ENCODE data around the gene GPR137.

Gene GPR137

DNA sequence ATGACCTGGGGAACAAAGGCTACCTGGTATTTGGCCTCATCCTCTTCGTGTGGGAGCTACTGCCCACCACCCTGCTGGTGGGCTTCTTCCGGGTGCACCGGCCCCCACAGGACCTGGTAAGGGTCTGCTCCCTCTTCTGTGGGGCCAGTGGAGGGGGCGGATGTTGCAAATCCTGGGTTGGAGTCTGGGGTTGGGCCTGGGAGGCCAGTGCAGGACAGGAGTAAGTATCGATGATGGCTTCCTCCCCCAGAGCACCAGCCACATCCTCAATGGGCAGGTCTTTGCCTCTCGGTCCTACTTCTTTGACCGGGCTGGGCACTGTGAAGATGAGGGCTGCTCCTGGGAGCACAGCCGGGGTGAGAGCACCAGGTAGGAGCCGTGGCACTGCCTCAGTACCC is 2.7 kb downstream of the GPR137 start:
- no peak for DNase-seq

DNA sequence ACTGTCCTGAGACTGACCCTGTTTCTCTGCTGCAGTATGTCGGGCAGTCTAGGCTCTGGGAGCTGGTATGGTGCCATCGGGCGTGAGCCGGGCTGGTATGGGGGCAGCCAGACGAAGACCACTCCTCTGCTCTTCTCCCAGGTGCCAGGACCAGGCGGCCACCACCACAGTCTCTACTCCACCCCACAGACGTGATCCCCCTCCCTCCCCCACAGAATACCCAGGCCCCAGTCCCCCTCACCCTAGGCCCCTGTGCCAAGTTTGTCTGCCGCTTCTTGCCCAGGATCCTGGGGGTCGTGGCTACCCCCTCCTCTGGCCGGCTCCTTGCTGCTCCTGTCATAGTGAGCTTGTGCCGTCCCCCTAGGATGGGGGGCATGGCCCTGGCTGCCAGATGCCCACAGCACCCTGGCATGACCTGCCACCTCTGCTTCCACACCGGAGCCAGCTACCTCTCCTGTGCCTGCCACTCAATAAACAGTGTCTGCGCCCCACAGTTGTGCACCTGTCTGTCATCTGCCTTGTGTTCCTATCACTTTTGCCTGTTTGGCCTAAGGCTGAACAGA is 3.4 kb downstream of the GPR137 start:
- DNase-seq = no peak

DNA sequence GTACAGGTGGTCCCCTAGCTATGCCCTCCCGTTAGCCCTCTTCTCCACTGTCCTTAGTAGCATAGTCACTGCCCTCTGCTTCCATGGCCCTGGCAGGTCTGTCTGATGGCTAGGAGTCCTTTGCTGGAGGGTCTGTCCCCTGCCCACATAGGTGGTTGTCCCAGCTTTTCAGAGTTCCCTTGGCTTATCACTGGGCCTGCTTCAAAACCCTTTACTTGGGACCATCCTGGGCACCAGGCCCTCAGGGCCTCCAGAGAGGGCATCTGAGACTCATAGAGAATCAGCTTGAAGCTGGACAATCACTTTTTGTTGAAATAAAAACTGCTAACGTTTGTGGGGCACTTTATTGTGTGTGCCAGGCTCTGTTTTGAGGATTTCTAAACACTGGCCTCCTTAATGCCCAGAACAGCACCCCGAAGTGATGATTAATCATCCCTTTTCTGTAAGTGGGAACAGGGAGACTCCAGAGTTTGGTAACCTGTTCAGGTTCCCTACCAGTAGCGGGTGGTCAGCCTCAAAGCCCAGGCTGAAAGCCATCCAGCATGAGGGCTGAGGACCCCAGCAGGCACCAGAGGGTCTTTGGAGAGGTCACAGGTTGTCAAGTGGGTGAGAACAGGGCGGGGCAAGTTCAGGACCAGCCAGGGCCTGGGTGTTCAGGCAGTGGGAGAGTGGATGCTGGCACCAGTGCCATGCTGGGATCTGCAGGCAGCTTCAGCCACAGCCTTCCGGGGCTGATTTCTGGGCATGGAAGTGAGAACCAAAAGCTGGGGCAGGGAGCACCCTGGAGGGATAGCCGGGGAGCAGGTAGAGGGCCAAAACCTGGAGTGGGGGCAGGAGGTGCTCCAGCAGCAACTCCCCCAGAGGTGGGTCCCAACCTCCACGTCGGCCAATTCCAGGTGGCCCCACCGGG is 5.0 kb downstream of the GPR137 start:
- no peak for DNase-seq

DNA sequence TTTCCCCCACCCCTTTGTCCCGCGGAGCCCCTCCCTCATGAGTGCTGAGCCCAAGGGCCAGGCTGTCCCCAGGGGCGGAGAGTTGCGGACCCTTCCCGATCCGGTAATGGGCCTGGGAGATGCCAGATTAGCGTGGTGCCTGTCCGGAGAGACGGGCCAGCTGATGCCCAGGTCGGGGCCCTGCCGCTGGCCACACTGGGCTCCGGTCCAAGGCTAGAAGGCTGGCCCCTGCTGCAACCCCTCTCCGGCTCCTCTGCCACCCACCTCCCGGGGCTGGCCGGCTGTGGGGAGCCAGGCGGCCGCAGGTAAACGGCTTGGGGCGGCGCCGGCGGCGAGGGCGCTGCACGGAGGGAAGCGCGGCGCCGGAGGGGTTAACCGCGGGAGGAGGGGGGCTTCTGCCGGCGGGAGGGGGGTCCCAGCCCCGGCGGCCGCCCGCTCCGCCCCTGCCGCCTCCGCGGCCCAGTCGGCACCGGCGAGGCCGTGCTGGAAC is 5.7 kb downstream of the GPR137 start, which contains the start of gene KCNK4:
Gene KCNK4, plus strand, starts transcription at position 41 of the 490 bp plus-strand sequence. CDS start 1,717 bp downstream, outside the sequence.
- DNase-seq = no peak

DNA sequence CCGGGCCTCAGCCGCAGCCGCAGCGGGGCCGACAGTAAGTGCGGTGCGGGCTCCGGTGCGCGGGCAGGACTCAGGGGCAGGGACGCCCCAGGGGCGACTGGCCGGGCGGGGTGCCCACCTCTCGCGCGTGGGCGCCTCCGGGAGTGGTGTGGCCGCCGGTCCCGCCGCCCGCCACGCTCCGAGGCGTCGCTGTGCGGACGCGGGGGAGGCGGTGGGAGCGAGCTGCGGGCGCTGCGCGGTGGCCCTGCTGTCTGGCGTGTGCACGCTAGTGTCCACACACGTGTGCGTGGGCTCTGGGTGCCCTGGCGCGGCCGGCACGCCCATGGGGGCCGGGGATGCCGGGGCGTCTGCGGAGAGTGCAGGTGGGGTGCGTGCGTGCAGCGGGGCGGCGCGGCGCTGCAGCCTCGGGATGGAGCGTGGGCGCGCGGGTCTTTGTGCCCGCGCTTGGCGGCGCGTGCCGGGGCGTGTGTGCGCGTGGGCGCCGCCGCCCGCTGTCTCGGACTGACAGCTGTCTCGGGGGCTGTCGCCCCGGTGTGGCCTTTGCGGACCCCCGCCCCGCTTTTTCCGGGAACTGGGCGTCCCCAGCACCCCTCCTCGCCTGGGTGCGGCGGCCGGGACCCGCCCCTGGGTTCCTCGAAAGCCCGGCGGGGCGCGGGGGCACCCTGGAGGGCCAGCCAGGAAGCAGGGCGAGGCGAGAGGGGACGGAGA is 6.3 kb downstream of the GPR137 start:
- no peak for DNase-seq

DNA sequence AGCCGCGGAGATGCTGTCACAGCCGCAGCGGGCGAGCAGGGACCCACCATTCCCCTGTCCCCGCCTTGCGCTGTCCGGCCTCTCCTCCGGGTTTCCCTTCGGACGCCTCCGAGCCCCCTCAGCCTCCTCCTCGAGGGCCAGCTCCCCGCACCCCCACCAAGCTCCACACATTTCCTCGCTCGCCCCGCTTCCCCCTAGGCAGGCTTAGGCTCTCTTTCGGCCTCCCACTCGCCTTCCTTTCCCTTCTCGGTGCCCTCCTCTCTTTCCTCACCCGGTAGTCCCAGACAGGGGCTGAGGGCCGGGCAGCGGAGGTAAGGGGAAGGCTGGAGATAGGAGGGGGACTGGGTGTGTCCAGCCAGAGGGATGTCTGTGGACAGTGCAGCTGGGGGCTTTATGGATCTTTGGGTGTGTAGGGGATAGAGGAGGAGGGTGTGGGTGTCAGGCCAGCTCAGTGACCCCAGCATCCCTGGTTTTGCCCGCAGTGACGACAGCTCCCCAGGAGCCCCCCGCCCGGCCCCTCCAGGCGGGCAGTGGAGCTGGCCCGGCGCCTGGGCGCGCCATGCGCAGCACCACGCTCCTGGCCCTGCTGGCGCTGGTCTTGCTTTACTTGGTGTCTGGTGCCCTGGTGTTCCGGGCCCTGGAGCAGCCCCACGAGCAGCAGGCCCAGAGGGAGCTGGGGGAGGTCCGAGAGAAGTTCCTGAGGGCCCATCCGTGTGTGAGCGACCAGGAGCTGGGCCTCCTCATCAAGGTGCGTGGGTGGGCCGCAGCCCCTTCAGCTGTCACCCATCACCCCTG is 7.0 kb downstream of the GPR137 start:
- no peak for DNase-seq

DNA sequence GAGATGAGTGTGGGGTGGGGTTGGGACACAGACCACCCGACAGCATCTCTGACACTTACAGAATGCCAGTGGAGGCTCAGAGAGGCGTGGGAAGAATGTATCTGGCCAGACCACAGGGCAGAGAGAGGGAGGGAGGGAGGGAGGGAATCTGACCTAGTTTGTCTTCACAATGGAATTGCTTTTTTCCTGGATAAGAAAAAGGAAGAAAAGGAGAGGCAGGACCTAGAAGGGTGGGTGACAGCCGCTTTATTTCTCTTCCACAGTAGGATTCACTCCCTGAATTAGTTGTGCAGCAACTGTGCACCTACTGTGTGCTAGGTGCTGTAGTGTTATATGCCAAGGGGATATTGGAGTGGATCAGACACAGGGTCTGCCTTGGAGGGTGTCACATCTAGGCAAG is 9.1 kb downstream of the GPR137 start:
- no peak for DNase-seq

DNA sequence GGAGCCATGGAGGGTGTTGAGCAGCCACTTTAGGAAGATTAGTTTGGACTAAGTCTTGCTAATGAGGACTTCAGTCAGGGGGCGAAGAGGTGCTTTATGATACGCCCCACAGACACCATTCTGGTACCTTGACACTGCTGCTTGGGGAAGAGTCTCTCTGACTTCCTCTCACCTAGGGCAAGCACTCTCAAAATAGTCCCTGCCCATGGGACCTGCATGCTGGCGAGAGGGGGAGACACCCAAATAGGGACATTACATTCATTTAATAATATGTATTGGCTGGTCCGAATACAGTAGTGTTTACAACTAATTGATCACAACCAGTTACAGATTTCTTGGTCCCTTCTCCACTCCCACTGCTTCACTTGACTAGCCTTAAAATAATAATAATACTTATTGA is 10.1 kb downstream of the GPR137 start:
- DNase-seq = no peak

DNA sequence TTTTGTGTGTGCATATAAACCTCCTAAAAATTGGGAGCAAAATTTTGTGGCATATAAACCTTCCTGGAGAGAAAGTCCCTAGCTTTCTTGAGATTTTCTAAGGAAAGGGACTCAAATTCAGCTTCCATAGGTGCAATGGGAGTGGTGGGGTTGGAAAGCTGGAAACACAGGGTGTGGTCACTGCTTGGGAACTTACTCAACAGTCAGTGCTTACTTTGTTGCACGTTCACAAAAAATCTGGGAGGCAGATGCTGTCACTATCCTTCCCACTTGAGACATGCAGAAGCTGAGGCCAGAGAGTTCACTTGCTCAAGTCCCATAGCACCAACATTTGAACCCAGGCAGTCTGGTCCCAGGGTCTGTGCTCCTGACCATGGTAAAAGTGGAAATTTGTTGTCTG is 10.6 kb downstream of the GPR137 start:
- DNase-seq = no peak

DNA sequence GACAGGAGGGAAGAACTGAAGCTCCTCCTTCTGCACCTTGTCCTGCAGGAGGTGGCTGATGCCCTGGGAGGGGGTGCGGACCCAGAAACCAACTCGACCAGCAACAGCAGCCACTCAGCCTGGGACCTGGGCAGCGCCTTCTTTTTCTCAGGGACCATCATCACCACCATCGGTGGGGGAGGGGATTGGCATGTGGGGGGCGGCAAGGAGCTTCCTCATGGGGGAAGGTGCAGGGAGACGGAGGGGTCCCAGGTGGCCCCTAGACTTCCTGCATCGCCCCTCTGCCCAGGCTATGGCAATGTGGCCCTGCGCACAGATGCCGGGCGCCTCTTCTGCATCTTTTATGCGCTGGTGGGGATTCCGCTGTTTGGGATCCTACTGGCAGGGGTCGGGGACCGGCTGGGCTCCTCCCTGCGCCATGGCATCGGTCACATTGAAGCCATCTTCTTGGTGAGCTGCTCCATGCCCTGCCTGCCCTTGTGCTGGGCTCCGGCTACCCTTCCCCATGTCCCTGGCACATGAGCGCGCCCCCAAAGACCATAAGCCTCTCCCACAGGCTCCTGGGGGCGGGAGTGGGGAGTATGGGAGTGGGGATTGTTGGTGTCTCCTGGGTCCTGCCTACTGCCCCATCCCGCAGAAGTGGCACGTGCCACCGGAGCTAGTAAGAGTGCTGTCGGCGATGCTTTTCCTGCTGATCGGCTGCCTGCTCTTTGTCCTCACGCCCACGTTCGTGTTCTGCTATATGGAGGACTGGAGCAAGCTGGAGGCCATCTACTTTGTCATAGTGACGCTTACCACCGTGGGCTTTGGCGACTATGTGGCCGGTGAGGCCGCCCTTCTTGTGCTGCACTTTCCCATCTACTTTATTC is 11.4 kb downstream of the GPR137 start:
- no peak for DNase-seq

DNA sequence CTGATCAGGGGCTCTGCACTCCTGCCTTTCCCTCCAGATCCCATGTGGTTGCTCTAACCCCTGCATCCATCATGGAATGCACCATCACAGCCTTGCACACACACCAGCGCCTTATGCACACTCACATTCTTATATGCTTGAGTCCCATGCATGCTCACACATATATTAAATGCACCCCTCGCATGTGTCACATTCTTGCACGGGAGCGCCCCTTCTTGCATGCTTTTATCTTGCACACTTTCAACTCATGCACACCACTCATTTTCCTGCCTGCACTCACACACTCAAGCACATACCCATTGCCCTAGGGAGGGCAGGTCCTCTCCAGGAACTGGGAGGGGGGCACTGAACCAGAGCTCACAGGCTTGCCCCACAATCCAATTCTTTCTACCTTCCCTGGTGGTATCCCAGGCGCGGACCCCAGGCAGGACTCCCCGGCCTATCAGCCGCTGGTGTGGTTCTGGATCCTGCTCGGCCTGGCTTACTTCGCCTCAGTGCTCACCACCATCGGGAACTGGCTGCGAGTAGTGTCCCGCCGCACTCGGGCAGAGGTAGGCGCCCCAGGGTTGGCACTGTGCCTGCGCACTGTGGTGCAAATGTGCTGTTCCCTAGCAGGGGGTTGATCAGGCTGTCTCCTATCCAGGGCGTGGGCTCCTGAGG is 12.2 kb downstream of the GPR137 start:
- no peak for DNase-seq

DNA sequence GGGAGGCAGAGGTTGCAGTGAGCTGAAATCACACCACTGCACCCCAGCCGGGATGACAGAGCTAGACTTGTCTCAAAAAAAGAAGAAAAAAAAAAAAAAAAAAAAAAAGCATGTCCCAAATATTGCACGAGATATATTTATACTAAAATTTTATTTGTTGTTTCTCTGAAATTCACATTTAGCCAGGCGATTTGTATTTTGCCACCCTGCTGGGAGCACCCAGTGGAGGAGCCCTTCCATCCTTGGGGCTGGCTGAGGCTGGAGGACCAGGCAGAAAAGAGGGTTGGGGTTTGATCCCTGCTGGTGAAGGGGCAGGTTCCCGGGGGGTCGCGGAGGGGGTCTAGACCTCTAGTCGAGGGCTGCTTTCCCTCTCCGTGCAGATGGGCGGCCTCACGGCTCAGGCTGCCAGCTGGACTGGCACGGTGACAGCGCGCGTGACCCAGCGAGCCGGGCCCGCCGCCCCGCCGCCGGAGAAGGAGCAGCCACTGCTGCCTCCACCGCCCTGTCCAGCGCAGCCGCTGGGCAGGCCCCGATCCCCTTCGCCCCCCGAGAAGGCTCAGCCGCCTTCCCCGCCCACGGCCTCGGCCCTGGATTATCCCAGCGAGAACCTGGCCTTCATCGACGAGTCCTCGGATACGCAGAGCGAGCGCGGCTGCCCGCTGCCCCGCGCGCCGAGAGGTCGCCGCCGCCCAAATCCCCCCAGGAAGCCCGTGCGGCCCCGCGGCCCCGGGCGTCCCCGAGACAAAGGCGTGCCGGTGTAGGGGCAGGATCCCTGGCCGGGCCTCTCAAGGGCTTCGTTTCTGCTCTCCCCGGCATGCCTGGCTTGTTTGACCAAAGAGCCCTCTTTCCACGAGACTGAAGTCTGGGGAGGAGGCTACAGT is 13.6 kb downstream of the GPR137 start:
- DNase-seq = no peak

DNA sequence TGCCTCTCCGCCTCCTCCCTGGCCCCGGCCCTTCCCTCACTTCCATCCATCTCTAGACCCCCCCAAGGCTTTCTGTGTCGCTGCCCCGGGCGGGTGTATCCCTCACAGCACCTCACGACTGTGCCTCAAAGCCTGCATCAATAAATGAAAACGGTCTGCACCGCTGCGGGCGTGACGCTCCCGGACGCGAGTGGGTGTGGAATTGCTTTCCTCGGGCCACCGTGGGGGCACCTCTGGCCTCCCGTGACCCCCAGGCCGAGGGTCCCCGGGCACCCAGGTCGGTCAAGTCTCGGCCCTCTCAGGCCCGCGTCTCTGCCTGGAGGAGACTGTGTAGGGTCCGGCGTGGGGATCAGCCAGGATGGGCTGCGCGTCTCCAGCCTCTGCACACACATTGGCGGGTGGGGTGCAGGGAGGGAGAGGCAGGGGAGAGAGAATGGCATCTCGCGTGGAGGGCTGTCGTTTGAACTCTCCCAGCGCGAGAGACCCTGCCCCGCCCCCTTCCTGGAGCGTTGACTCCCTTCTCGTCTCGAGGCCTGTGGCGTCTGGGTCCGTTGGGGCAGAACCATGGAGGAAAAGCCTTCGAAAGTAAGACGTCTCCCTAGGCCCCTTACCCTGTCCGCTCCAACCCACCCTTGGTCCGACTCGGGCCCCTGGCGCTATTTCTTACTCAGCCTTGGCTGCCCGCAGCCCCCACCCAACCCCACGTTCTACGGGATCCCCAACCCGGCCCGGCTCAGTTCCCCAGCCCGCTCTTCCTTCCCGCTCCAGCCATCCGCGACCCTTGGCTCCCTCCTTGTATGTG is 14.4 kb downstream of the GPR137 start, which contains the start of gene CATSPERZ:
Gene CATSPERZ, plus strand, starts transcription at position 512 of the 802 bp plus-strand sequence. Its CDS starts 53 bp downstream, at position 565.
- no peak for DNase-seq

DNA sequence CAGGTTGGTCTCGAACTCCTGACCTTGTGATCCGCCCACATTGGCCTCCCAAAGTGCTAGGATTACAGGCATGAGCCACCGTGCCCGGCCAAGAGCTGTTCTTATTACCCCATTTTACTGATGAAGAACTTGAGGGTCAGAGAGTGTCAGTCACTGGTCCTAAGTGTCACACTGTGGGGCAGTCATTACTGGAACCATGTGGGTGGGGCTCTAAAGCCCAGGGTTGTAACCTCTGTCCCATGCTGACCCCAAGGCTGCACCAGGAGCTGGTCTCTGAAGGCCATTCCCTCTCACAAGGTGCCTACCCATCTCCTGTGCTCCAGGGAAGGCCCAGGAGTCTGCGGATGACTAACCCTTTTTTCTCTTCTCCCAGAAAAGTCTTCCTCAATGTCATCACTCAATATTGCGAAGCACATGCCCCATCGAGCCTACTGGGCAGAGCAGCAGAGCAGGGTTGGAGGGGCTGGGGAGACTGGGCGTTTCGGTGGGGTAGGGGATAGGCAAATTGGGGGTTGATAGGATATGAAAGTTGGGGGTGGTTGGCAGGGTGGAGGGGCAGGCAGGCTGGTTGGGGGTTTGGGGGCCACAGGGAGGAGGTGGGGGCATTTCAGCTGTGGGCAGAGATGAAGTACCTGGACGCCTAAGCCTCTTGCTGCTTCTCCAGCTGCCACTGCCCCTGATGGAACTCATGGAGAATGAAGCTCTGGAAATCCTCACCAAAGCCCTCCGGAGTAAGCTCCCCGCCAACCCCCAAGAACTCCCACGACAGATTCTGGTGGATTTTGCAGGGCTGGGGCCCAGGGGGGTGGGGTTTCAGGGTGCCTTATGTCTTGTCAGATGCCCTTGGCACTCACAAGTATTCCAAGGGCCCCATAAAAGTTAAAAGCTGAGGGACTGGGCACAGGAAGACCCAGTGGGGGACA is 17.7 kb downstream of the GPR137 start:
- no peak for DNase-seq

DNA sequence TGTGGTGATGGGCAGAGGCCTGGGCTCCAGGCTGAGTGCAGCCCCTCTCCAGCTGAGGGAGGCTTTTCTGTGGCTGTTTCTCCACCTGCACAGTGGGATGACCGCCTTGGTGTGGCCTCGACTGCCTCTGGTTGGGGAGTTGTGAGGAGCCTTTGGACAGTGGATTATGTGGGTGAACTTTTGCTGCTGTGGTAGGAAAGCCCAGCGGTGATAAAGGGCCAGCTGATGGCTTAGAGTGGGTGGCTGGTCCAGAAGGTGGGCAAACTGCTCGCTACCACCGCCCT is 18.3 kb downstream of the GPR137 start:
- DNase-seq = no peak

DNA sequence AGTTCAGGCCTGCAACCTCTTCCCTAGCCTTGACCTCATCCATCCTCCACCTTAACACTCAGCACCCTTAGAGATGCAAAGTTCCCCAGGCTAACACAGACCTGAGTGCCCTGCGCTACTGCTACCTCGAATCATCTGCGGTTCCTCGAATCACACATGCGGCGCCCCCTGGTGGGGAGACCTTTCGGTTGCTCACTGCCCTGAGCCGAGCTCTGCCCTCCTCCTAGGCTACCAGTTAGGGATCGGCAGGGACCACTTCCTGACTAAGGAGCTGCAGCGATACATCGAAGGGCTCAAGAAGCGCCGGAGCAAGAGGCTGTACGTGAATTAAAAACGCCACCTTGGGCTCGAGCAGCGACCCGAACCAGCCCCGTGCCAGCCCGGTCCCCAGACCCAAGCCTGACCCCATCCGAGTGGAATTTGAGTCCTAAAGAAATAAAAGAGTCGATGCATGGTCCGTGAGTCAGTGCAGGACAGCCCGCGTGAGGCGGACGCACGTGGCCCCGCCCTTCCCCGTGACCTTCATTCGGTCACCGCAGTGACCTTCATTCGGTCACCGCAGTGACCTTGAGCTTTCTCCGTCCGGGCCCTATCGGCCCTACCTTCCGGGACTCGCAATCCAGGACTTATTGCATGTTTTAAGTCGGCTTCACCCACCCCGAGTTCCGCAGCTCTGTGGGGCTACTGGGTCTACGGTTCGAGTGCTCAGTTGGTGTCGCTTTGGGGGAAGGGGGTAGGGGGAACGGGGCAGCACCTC is 18.8 kb downstream of the GPR137 start:
- peak; percentile 86 for DNase-seq

DNA sequence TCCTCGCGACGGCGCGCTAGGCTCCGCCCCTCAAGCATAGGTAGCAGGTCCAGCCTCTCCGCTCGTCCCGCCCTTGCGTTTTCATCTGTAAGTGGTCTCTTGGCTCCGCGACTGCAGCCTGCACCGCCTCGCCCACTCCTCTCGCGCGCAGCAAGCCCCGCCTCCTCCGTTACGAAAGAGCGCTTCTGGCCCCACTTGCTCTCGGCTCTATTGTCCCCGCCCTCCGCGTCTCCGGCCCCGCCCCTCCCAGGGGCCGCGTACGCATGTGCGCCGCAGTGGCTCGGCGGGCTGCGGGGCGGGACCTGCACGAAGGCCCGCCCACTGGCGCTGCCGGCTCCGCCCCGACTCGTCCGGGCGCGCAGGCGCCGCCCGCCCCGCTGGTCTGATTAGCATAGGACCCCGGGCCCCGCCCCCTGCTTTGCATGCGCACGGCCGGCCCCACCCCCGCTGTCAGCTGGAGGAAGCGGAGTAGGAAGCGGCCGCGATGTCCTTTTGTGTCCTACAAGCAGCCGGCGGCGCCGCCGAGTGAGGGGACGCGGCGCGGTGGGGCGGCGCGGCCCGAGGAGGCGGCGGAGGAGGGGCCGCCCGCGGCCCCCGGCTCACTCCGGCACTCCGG is 19.5 kb downstream of the GPR137 start, which contains the start of gene ESRRA:
Gene ESRRA, plus strand, starts transcription at position 450 of the 616 bp plus-strand sequence. CDS start 1,656 bp downstream, outside the sequence.
- DNase-seq = peak; percentile 97
